ENCODE data around the gene WSCD1. TPM values are rescaled to one million over a fixed set of nuclear protein-coding genes. Genes with fewer than 3 reads are reported as not detected.

Gene WSCD1
- total and polyA plus RNA-seq, 2 donors (not counting 3 experiments of a cell fraction or from before 2014, with no cell fraction given) = 21.5 to 49.4 TPM

- no peaks in the 10 kb centered on the region for H3K4me1 ChIP-seq (ENCODE audit: control insufficient read depth, extremely low read depth, insufficient read depth, low read length)
- H3K79me2 ChIP-seq (ENCODE audit: control insufficient read depth, insufficient read depth, low read length) = no peaks in the 10 kb centered on the region
- H2AFZ ChIP-seq (ENCODE audit: low read depth, low read length) = no peak overlapping the region
- no peak for TF ChIP-seq JUN (IDR thresholded peaks at IDR 0.05; ENCODE audit: borderline replicate concordance, insufficient read depth, insufficient read length, low read depth)
- no peak for TF ChIP-seq FOS (IDR thresholded peaks at IDR 0.05; ENCODE audit: borderline replicate concordance, insufficient read depth, low read length)
- TF ChIP-seq POLR2AphosphoS5 (IDR thresholded peaks at IDR 0.05; ENCODE audit: insufficient read depth, low read depth, low read length) = no peak
- no peak for TF ChIP-seq POLR2A (IDR thresholded peaks at IDR 0.05; ENCODE audit: low read depth, low read length)
- TF ChIP-seq MAX (IDR thresholded peaks at IDR 0.05; ENCODE audit: insufficient read depth, insufficient read length) = no peak
- no peak for TF ChIP-seq MYC (IDR thresholded peaks at IDR 0.05; ENCODE audit: low read depth, low read length)
- intact Hi-C loops (cut with micrococcal nuclease) = no loop called here
- dilution Hi-C loops (cut with MboI; ENCODE audit: extremely low pct_ligation_motif_present, low sequenced_read_pairs) = no loop called here
- H3K4me2 ChIP-seq (ENCODE audit: insufficient read depth, low read length) = no peak overlapping the region
- DNase-seq (ENCODE audit: low read depth, low spot score) (no peak), FAIRE-seq (no peak)
- H3K9me1 ChIP-seq (replicated peaks; ENCODE audit: control insufficient read depth, extremely low read depth, insufficient read depth, low read length) = no peaks in the 10 kb centered on the region
- POLR2A ChIA-PET = no interaction called here
- no peaks in the 10 kb centered on the region for H3K36me3 ChIP-seq (ENCODE audit: control insufficient read depth in 2 of 2, extremely low read depth in 1 of 2, insufficient read depth in 2 of 2, low read length in 2 of 2)
- H3K4me3 ChIP-seq (replicated peaks in 1 of 3; ENCODE audit: insufficient read depth in 1 of 3, low read depth in 1 of 3, low read length in 3 of 3) = no peak overlapping the region
- no peaks in the 10 kb centered on the region for H3K9me3 ChIP-seq (replicated peaks; ENCODE audit: control insufficient read depth, insufficient read depth, low read length)
- no peak overlapping the region for H3K27ac ChIP-seq (ENCODE audit: insufficient read depth, low read depth, low read length)
- no peak overlapping the region for H3K9ac ChIP-seq (replicated peaks; ENCODE audit: extremely low read depth, insufficient read depth, low read length)
- no peaks in the 10 kb centered on the region for H4K20me1 ChIP-seq (replicated peaks; ENCODE audit: control insufficient read depth, extremely low read depth, insufficient read depth, low read length)
- H3K27me3 ChIP-seq (ENCODE audit: control insufficient read depth in 2 of 2, insufficient read depth in 2 of 2, low read length in 2 of 2) = peaks cover 0 to 8% of the 10 kb centered on the region in 2 experiments
- CTCF ChIA-PET = interaction anchor here (0.6 to 1.3 kb wide), 5 partner anchors 33 to 181 kb away, joined by 3 read pairs; no protein-coding TSS in a partner anchor
- BruUV-seq (replicated peaks) = no TSS peak
Measured at GRCh38 chr17:6145946-6146345, 75.8 kb downstream of the WSCD1 start.

GRCh38 chr17:6147042-6147441, 76.9 kb downstream of the WSCD1 start:
- no peak overlapping the region for H2AFZ ChIP-seq (ENCODE audit: low read depth, low read length)
- no peaks in the 10 kb centered on the region for H3K9me3 ChIP-seq (replicated peaks; ENCODE audit: control insufficient read depth, insufficient read depth, low read length)
- H3K27me3 ChIP-seq (ENCODE audit: control insufficient read depth in 2 of 2, insufficient read depth in 2 of 2, low read length in 2 of 2) = peaks cover 0 to 6% of the 10 kb centered on the region in 2 experiments
- H3K4me3 ChIP-seq (replicated peaks in 1 of 3; ENCODE audit: insufficient read depth in 1 of 3, low read depth in 1 of 3, low read length in 3 of 3) = no peak overlapping the region
- H3K4me2 ChIP-seq (ENCODE audit: insufficient read depth, low read length) = no peak overlapping the region
- no peak overlapping the region for H3K27ac ChIP-seq (ENCODE audit: insufficient read depth, low read depth, low read length)
- no peaks in the 10 kb centered on the region for H3K9me1 ChIP-seq (replicated peaks; ENCODE audit: control insufficient read depth, extremely low read depth, insufficient read depth, low read length)
- BruUV-seq (replicated peaks) = no TSS peak
- no peak for TF ChIP-seq EZH2 (IDR thresholded peaks at IDR 0.05; ENCODE audit: borderline replicate concordance, low read depth, low read length, severe bottlenecking)
- no peak for TF ChIP-seq POLR2AphosphoS5 (IDR thresholded peaks at IDR 0.05; ENCODE audit: insufficient read depth, low read depth, low read length)
- TF ChIP-seq POLR2A (IDR thresholded peaks at IDR 0.05; ENCODE audit: low read depth, low read length) = no peak
- no peak for TF ChIP-seq GATA2 (IDR thresholded peaks at IDR 0.05; ENCODE audit: insufficient read depth, insufficient read length, low read depth, low read length)
- TF ChIP-seq JUN (IDR thresholded peaks at IDR 0.05; ENCODE audit: borderline replicate concordance, insufficient read depth, insufficient read length, low read depth) = no peak
- no peak for TF ChIP-seq MYC (IDR thresholded peaks at IDR 0.05; ENCODE audit: low read depth, low read length)
- TF ChIP-seq FOS (IDR thresholded peaks at IDR 0.05; ENCODE audit: borderline replicate concordance, insufficient read depth, low read length) = no peak
- no peak for TF ChIP-seq MAX (IDR thresholded peaks at IDR 0.05; ENCODE audit: insufficient read depth, insufficient read length)
- TF ChIP-seq CTCF (IDR thresholded peaks at IDR 0.05; ENCODE audit: extremely low read depth in 1 of 2, insufficient read depth in 1 of 2, low read depth in 1 of 2, low read length in 2 of 2) = no peak
- H3K36me3 ChIP-seq (ENCODE audit: control insufficient read depth in 2 of 2, extremely low read depth in 1 of 2, insufficient read depth in 2 of 2, low read length in 2 of 2) = no peaks in the 10 kb centered on the region
- H3K79me2 ChIP-seq (ENCODE audit: control insufficient read depth, insufficient read depth, low read length) = no peaks in the 10 kb centered on the region
- no peaks in the 10 kb centered on the region for H3K4me1 ChIP-seq (ENCODE audit: control insufficient read depth, extremely low read depth, insufficient read depth, low read length)
- DNase-seq (ENCODE audit: low read depth, low spot score) (no peak), FAIRE-seq (no peak)
- H3K9ac ChIP-seq (replicated peaks; ENCODE audit: extremely low read depth, insufficient read depth, low read length) = no peak overlapping the region
- dilution Hi-C loops (cut with MboI; ENCODE audit: extremely low pct_ligation_motif_present, low sequenced_read_pairs) (no loop called here), intact Hi-C loops (cut with micrococcal nuclease) (no loop called here)
- no peaks in the 10 kb centered on the region for H4K20me1 ChIP-seq (replicated peaks; ENCODE audit: control insufficient read depth, extremely low read depth, insufficient read depth, low read length)
- ChIA-PET POLR2A (no interaction called here), CTCF (interaction anchor here (0.8 to 1.2 kb wide), 2 partner anchors 9 to 92 kb away, joined by 3 read pairs; no protein-coding TSS in a partner anchor)

All from endothelial cell of umbilical vein (primary cell).